ENCODE data around the gene PAQR6. TPM values are rescaled to one million over a fixed set of nuclear protein-coding genes. Genes with fewer than 3 reads are reported as not detected.

The PAQR6 gene
- total RNA-seq, 3 donors from 2014 or later: 1.5 to 6.2 (median 1.9) TPM

- ATAC-seq: no peak
- DNase-seq: no peak
- Histone ChIP-seq H3K4me1 (ENCODE audit: low read depth) (peaks cover 16% of the 10 kb centered on the region), H3K4me3 (no peak overlapping the region), H3K9me3 (no peaks in the 10 kb centered on the region), H3K36me3 (ENCODE audit: low read depth) (no peaks in the 10 kb centered on the region)
- no peak for TF ChIP-seq CTCF (IDR thresholded peaks at IDR 0.05)
- intact Hi-C loops (cut with DNase I, micrococcal nuclease): no loop called here
Measured at GRCh38 chr1:156246241-156246780, 1.5 kb downstream of the PAQR6 start.

- Histone ChIP-seq H3K4me1 (ENCODE audit: low read depth) (peaks cover 16% of the 10 kb centered on the region), H3K36me3 (ENCODE audit: low read depth) (no peaks in the 10 kb centered on the region), H3K9me3 (no peaks in the 10 kb centered on the region), H3K4me3 (no peak overlapping the region)
- DNase-seq (peak in 2 of 3 donors; percentile 38 to 53), ATAC-seq (peak; percentile 53)
- TF ChIP-seq CTCF (IDR thresholded peaks at IDR 0.05): no peak
- intact Hi-C loops (cut with DNase I, micrococcal nuclease): no loop called here
Measured at GRCh38 chr1:156245451-156246232, 2.2 kb downstream of the PAQR6 start.

- Histone ChIP-seq H3K9me3 (no peaks in the 10 kb centered on the region), H3K4me1 (ENCODE audit: low read depth) (peaks cover 16% of the 10 kb centered on the region), H3K36me3 (ENCODE audit: low read depth) (no peaks in the 10 kb centered on the region), H3K4me3 (no peak overlapping the region)
- TF ChIP-seq CTCF (IDR thresholded peaks at IDR 0.05): no peak
- ATAC-seq (no peak), DNase-seq (no peak)
- intact Hi-C loops (cut with DNase I, micrococcal nuclease): no loop called here
Measured at GRCh38 chr1:156244712-156245111, 3.1 kb downstream of the PAQR6 start.

- no peak for ATAC-seq
- H3K9me3 ChIP-seq: no peaks in the 10 kb centered on the region
Measured at GRCh38 chr1:156244126-156244525, 3.7 kb downstream of the PAQR6 start.

GRCh38 chr1:156242738-156243137, 5.1 kb downstream of the PAQR6 start:
- DNase-seq: no peak
- Histone ChIP-seq H3K4me3 (no peak overlapping the region), H3K9me3 (no peaks in the 10 kb centered on the region), H3K4me1 (ENCODE audit: low read depth) (peaks cover 16% of the 10 kb centered on the region), H3K36me3 (ENCODE audit: low read depth) (no peaks in the 10 kb centered on the region)
- TF ChIP-seq CTCF (IDR thresholded peaks at IDR 0.05): no peak
- intact Hi-C loops (cut with DNase I, micrococcal nuclease): no loop called here
- no peak for ATAC-seq

More at GRCh38 chr1:156244126-156244525, 3.7 kb downstream of the PAQR6 start:
- no peak for TF ChIP-seq CTCF (IDR thresholded peaks at IDR 0.05)
- no peak for DNase-seq
- H3K36me3 ChIP-seq (ENCODE audit: low read depth): no peaks in the 10 kb centered on the region
- peaks cover 16% of the 10 kb centered on the region for H3K4me1 ChIP-seq (ENCODE audit: low read depth)
- intact Hi-C loops (cut with DNase I, micrococcal nuclease): no loop called here
- H3K4me3 ChIP-seq: no peak overlapping the region
